AG04449 (cell line): ENCODE measurements around the gene PMF1.

Experiments
- CTCF ChIA-PET: fragments of 350-600 bp; formaldehyde crosslinking; extraction: SDS; loops from one replicate; lab custom pipeline; 2021; ENCODE audit warnings: antibody characterized with exemption; lab: Yijun Ruan, JAX
- POLR2A ChIA-PET: fragments of 400-600, 350-600 bp; formaldehyde crosslinking; extraction: SDS; loops from one replicate; lab custom pipeline; 2020; ENCODE audit warnings: antibody characterized with exemption, inconsistent platforms; lab: Yijun Ruan, JAX
- DNase-seq: peaks from one replicate; pipeline ENCODE4 v3.0.0-alpha.2; 2010; ENCODE audit warnings: low read depth, low spot score
- H3K4me3 ChIP-seq: 2 replicates; pipeline ENCODE4 v1.5.1; 2011; ENCODE audit warnings: low read depth, mild to moderate bottlenecking, control low read depth, low read length
- TF ChIP-seq, protein P1 (sequence below): IDR thresholded peaks from one replicate; pipeline ENCODE4 v1.5.1; 2011; ENCODE audit warnings: mild to moderate bottlenecking, moderate library complexity, low read length, control low read depth, inconsistent platforms; ENCODE audit not compliant: insufficient read depth; ENCODE audit errors: missing control alignments

The PMF1 gene

DNA sequence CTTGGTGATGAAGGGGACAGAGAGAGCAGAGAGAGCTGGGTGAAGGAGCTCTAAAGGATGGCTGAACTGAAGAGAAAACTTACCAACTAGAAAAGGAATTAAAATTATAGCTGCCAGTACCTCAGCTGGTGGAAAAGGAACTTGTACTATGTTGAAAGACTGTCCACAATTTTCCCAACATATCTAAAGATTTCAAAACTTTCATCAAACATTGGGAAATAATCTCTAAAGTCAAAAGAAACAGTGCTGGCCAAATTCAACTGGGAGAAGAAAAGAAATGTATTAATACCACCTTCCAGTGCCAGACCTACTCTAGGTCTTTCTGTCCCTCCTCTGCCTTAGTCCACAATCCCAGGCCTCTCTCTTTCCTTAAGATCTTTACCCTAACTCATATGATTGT is 63.7 kb downstream of the PMF1 start:
- TF ChIP-seq, protein P1, sequence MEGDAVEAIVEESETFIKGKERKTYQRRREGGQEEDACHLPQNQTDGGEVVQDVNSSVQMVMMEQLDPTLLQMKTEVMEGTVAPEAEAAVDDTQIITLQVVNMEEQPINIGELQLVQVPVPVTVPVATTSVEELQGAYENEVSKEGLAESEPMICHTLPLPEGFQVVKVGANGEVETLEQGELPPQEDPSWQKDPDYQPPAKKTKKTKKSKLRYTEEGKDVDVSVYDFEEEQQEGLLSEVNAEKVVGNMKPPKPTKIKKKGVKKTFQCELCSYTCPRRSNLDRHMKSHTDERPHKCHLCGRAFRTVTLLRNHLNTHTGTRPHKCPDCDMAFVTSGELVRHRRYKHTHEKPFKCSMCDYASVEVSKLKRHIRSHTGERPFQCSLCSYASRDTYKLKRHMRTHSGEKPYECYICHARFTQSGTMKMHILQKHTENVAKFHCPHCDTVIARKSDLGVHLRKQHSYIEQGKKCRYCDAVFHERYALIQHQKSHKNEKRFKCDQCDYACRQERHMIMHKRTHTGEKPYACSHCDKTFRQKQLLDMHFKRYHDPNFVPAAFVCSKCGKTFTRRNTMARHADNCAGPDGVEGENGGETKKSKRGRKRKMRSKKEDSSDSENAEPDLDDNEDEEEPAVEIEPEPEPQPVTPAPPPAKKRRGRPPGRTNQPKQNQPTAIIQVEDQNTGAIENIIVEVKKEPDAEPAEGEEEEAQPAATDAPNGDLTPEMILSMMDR: no peak
- ChIA-PET CTCF (interaction anchor here (1.0 kb wide), 1 partner anchor 50 kb away, joined by 3 read pairs; no protein-coding TSS in a partner anchor), POLR2A (interaction anchor here (0.6 kb wide), 1 partner anchor 197 kb away, joined by 3 read pairs; no protein-coding TSS in a partner anchor)
- no peak overlapping the region for H3K4me3 ChIP-seq
- no peak for DNase-seq

DNA sequence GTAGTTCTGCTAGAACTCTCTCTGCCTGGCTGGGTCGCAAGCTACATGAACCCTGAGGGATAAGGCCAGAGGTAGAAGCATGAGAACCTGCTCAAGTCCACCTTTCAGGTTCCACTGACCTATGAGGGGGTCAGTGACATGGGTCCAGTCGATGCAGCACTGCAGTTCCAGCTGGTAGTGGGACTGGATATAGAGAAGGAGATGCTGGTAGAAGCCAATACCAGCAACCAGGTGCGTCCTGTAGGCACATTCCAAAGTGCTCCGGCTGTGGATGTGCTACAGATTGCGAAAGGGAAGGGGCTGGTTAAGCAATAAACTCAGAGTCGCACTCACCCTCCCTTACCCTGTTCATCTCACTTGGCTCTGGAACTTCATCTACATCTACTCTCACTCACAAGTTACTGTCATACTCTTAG is 64.2 kb downstream of the PMF1 start:
- ChIA-PET CTCF (interaction anchor here (1.0 kb wide), 1 partner anchor 50 kb away, joined by 3 read pairs; no protein-coding TSS in a partner anchor), POLR2A (interaction anchor here (0.6 kb wide), 1 partner anchor 197 kb away, joined by 3 read pairs; no protein-coding TSS in a partner anchor)
- H3K4me3 ChIP-seq: no peak overlapping the region
- DNase-seq: no peak
- TF ChIP-seq, protein P1: no peak

DNA sequence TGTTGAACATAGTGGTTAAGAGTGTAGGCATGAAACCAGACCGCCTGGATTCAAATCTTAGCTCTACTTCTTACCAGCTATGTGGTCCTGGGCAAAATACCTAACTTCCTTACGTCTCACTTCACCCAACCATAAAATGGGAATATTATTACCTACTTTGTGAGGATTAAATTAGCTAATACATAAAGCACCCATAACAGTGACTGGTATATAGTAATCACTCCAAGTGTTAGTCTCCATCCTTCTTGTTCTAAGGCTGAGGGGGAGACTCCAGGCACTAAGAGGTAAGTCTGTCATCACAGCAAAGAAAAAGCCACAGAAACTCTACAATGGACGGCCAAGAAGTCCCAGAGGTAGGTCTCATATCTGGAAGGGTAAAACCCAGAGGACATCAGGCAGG is 67.0 kb downstream of the PMF1 start:
- ChIA-PET CTCF (interaction anchor here (0.9 to 2.4 kb wide), 7 partner anchors 9 to 183 kb away, joined by 3 to 9 read pairs (median 4); no protein-coding TSS in a partner anchor), POLR2A (interaction anchor here (1.4 kb wide), 1 partner anchor 17 kb away, joined by 3 read pairs; no protein-coding TSS in a partner anchor)
- TF ChIP-seq, protein P1: no peak
- no peak overlapping the region for H3K4me3 ChIP-seq
- DNase-seq: no peak

DNA sequence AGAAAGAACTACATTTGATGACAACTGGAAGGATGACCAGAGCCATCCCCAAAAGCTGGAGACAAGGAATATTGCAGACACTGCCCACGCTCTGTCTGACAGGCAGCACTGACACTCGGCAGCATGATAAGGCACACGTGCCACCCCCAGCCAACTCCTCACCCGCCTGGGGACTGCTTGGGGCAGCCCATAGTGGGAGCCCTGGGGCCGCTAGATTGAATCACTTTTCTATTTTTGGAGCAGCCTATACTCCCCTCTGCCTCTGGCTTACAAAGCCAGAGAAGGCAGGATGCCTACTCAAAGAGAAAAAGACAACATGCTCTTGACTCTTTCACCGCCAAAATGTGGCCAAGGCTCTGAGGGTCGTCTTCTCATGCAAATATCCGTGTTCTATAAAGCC is 68.5 kb downstream of the PMF1 start:
- POLR2A ChIA-PET: interaction anchor here (1.3 kb wide), 1 partner anchor 9 kb away, joined by 3 read pairs; no protein-coding TSS in a partner anchor
- TF ChIP-seq, protein P1: peak; percentile 2
- CTCF ChIA-PET: interaction anchor here (1.2 to 3.3 kb wide), 8 partner anchors 9 to 191 kb away, joined by 3 to 18 read pairs (median 7); partner anchors contain the start of gene GLMP
- DNase-seq: no peak
- H3K4me3 ChIP-seq: peak overlapping the region; percentile 86

DNA sequence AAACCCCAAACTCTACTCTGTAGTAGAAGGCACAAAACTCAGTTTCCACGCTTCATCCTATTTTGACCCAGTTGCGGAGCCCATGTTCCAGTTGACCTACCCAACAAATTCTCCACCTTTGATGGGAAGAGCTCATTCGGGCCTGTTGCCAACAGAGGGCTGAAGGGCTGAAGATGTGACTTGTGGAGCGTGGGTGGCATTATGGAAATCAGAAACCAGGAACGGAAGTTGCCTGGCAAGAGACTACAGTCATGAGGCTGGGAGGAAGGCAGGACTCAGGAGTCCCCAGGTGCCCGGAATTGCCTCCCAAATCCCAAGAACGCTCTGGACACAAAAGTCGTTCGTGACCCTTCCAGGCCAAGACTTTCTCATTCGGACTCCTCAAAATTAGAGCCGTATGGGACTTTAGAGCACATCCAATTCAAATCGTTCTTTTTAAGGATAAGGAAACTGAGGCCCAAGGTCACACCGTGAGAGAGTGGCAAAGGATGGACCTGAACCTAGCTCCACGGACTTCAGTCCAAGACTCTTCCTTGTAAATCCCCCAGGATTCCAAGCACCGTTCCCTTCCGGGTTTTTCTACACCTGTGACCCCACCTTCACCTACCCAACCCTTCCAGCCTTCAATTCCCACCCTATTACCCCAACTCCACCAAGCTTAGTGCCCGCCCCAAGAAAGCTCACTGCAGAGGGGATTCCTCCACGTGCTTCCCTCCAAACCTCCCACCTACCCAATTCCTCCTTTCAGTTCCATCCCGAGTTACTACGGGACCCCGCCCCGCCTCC is 69.1 kb downstream of the PMF1 start:
- POLR2A ChIA-PET: interaction anchor here (1.3 to 1.8 kb wide), 4 partner anchors 8 to 138 kb away, joined by 3 to 8 read pairs (median 5); no protein-coding TSS in a partner anchor
- CTCF ChIA-PET: interaction anchor here (1.3 to 3.3 kb wide), 7 partner anchors 10 to 191 kb away, joined by 5 to 18 read pairs (median 8); partner anchors contain the start of gene GLMP
- TF ChIP-seq, protein P1: no peak

More for the DNA sequence above, 69.1 kb downstream of the PMF1 start:
- DNase-seq: no peak
- peak overlapping the region; percentile 86 for H3K4me3 ChIP-seq
